ENCODE measurements around the gene PRR20G.

PRR20G gene

DNA sequence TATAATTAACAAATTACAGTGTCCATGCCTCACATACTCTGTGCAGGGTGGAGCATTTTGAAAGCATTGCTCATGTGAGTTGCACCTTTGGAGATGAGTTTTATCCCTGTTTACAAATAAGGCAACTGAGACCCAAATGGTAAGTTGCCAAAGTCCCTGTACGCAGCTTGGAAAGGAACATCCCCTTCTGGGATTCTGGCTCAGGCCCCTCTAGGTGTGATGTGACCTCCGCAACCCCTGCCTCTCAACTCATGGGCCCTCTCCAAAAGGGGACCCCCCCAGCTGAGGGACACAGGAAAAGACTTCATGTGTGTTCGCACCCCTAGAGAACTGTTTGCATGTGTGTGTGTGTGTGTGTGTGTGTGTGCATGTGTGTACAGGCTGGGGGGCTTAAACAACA, 25.3 kb downstream of the PRR20G start:
- in situ Hi-C loops (cut with HindIII; ENCODE audit: low sequenced_read_pairs): no loop called here
- DNase-seq (ENCODE audit: low read depth): no peak
- no peak overlapping the region for H3K4me3 ChIP-seq (ENCODE audit: low read depth, low read length)
- TF ChIP-seq, protein P1, sequence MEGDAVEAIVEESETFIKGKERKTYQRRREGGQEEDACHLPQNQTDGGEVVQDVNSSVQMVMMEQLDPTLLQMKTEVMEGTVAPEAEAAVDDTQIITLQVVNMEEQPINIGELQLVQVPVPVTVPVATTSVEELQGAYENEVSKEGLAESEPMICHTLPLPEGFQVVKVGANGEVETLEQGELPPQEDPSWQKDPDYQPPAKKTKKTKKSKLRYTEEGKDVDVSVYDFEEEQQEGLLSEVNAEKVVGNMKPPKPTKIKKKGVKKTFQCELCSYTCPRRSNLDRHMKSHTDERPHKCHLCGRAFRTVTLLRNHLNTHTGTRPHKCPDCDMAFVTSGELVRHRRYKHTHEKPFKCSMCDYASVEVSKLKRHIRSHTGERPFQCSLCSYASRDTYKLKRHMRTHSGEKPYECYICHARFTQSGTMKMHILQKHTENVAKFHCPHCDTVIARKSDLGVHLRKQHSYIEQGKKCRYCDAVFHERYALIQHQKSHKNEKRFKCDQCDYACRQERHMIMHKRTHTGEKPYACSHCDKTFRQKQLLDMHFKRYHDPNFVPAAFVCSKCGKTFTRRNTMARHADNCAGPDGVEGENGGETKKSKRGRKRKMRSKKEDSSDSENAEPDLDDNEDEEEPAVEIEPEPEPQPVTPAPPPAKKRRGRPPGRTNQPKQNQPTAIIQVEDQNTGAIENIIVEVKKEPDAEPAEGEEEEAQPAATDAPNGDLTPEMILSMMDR (IDR thresholded peaks at IDR 0.05; ENCODE audit: low read depth, low read length, missing control alignments): no peak

- in situ Hi-C loops (cut with HindIII; ENCODE audit: low sequenced_read_pairs): no loop called here
- TF ChIP-seq, protein P1 (IDR thresholded peaks at IDR 0.05; ENCODE audit: low read depth, low read length, missing control alignments): no peak
- no peak for DNase-seq (ENCODE audit: low read depth)
- no peak overlapping the region for H3K4me3 ChIP-seq (ENCODE audit: low read depth, low read length)
Observed at GRCh38 chr3:127261925-127262324, 25.9 kb downstream of the PRR20G start.

- in situ Hi-C loops (cut with HindIII; ENCODE audit: low sequenced_read_pairs): no loop called here
- TF ChIP-seq, protein P1 (IDR thresholded peaks at IDR 0.05; ENCODE audit: low read depth, low read length, missing control alignments): no peak
- no peak overlapping the region for H3K4me3 ChIP-seq (ENCODE audit: low read depth, low read length)
- no peak for DNase-seq (ENCODE audit: low read depth)
Observed at GRCh38 chr3:127260826-127261555, 26.9 kb downstream of the PRR20G start.

GRCh38 chr3:127260416-127260815, 27.4 kb downstream of the PRR20G start:
- no peak overlapping the region for H3K4me3 ChIP-seq (ENCODE audit: low read depth, low read length)
- TF ChIP-seq, protein P1 (IDR thresholded peaks at IDR 0.05; ENCODE audit: low read depth, low read length, missing control alignments): no peak
- in situ Hi-C loops (cut with HindIII; ENCODE audit: low sequenced_read_pairs): no loop called here
- DNase-seq (ENCODE audit: low read depth): no peak

- TF ChIP-seq, protein P1 (IDR thresholded peaks at IDR 0.05; ENCODE audit: low read depth, low read length, missing control alignments): no peak
- no peak overlapping the region for H3K4me3 ChIP-seq (ENCODE audit: low read depth, low read length)
- DNase-seq (ENCODE audit: low read depth): no peak
- in situ Hi-C loops (cut with HindIII; ENCODE audit: low sequenced_read_pairs): no loop called here
Observed at GRCh38 chr3:127259882-127260281, 28.0 kb downstream of the PRR20G start.

- TF ChIP-seq, protein P1 (IDR thresholded peaks at IDR 0.05; ENCODE audit: low read depth, low read length, missing control alignments): no peak
- in situ Hi-C loops (cut with HindIII; ENCODE audit: low sequenced_read_pairs): no loop called here
- no peak for DNase-seq (ENCODE audit: low read depth)
- no peak overlapping the region for H3K4me3 ChIP-seq (ENCODE audit: low read depth, low read length)
Observed at GRCh38 chr3:127258733-127259132, 29.1 kb downstream of the PRR20G start.
